CD8-positive, alpha-beta memory T cell (primary cell): ENCODE data around the gene RUVBL2. TPM values are rescaled to one million over a fixed set of nuclear protein-coding genes. Genes with fewer than 3 reads are reported as not detected.

Experiments
- CTCF ChIA-PET: fragments of 350-600 bp; sonication (Branson Sonifier 250); formaldehyde crosslinking; loops from one replicate; lab custom pipeline; 2021; ENCODE audit warnings: antibody characterized with exemption; lab: Charles Lee
- POLR2A ChIA-PET: fragments of 350-600 bp; sonication (Branson Sonifier 250); formaldehyde crosslinking; loops from one replicate; lab custom pipeline; 2021; ENCODE audit warnings: antibody characterized with exemption; lab: Charles Lee
- DNase-seq, 5 donors: peaks; one replicate each; pipeline versions ENCODE4 v3.0.0 to v3.0.0-alpha.2; 2020 to 2022; ENCODE audit warnings: mixed read lengths in 1 of 5
- H3K27ac ChIP-seq: one replicate; pipeline ENCODE4 v1.7.0; 2013; ENCODE audit warnings: low read depth, mild to moderate bottlenecking, low read length, moderate library complexity
- H3K27me3 ChIP-seq: 2 replicates; pipeline ENCODE4 v1.7.0; 2013; ENCODE audit warnings: low read length, mild to moderate bottlenecking; ENCODE audit not compliant: insufficient read depth, poor library complexity, severe bottlenecking
- H3K36me3 ChIP-seq: 2 replicates; pipeline ENCODE4 v1.7.0; 2013; ENCODE audit warnings: mild to moderate bottlenecking, low read length, moderate library complexity; ENCODE audit not compliant: insufficient read depth
- H3K4me1 ChIP-seq: 2 replicates; pipeline ENCODE4 v1.7.0; 2013; ENCODE audit warnings: mild to moderate bottlenecking, low read length, moderate library complexity; ENCODE audit not compliant: insufficient read depth
- H3K4me3 ChIP-seq: 2 replicates; pipeline ENCODE4 v1.7.0; 2013; ENCODE audit warnings: mild to moderate bottlenecking, low read length
- H3K9me3 ChIP-seq: 2 replicates; pipeline ENCODE4 v1.7.0; 2013; ENCODE audit warnings: mild to moderate bottlenecking, low read length
- H3K27ac Mint-ChIP-seq, 8 donors: one replicate each; pipeline ENCODE4 v1.8.0; 2020 to 2021; ENCODE audit warnings: mixed read lengths in 8 of 8, mild to moderate bottlenecking in 6 of 8, inconsistent platforms in 3 of 8, moderate library complexity in 3 of 8
- H3K27me3 Mint-ChIP-seq, 2 donors: one replicate each; pipeline ENCODE4 v1.8.0; 2020 to 2021; ENCODE audit warnings: mixed read lengths in 2 of 2, mild to moderate bottlenecking in 1 of 2, moderate library complexity in 1 of 2
- H3K36me3 Mint-ChIP-seq, 3 donors: one replicate each; pipeline ENCODE4 v1.8.0; 2020 to 2021; ENCODE audit warnings: mixed read lengths in 3 of 3, inconsistent platforms in 1 of 3, mild to moderate bottlenecking in 1 of 3
- H3K4me1 Mint-ChIP-seq, 3 donors: one replicate each; pipeline ENCODE4 v1.8.0; 2020 to 2021; ENCODE audit warnings: mixed read lengths in 3 of 3, inconsistent platforms in 1 of 3, mild to moderate bottlenecking in 1 of 3
- H3K4me3 Mint-ChIP-seq, 7 donors: one replicate each; pipeline ENCODE4 v1.8.0; 2020 to 2021; ENCODE audit warnings: mixed read lengths in 7 of 7, mild to moderate bottlenecking in 6 of 7, moderate library complexity in 4 of 7, inconsistent platforms in 2 of 7
- H3K9me3 Mint-ChIP-seq, 5 donors: one replicate each; pipeline ENCODE4 v1.8.0; 2020 to 2022; ENCODE audit warnings: mixed read lengths in 5 of 5, mild to moderate bottlenecking in 3 of 5, moderate library complexity in 2 of 5, inconsistent platforms in 1 of 5
- polyA plus RNA-seq: library from polyadenylated mRNA; unstranded; fragments of 300-500 nt; fragmentation: Illumina TruSeq; gene quantifications from one replicate; pipeline ENCODE4 v1.2.3, GENCODE V29; 2021
- total RNA-seq, 2 experiments: library from RNA; stranded (reverse); gene quantifications; one replicate each; pipeline ENCODE4 v1.2.3, GENCODE V29; 2021

RUVBL2 gene
- total and polyA plus RNA-seq, 3 experiments from 2014 or later: 67.9 to 159 (median 147) TPM

GRCh38 chr19:48991873-48992580 is 1.7 kb upstream of the RUVBL2 start:
- H3K9me3 ChIP-seq: no peaks in the 10 kb centered on the region
- DNase-seq: no peak
- H3K27ac Mint-ChIP-seq: peak overlapping the region; percentile 34 to 98 (median 92)
- H3K36me3 Mint-ChIP-seq: peaks cover 4 to 33% (median 11%) of the 10 kb centered on the region in 3 donors
- CTCF ChIA-PET: interaction anchor here (0.8 to 3.2 kb wide), 9 partner anchors 9 to 196 kb away, joined by 3 to 25 read pairs (median 14); partner anchors contain the start of genes FTL and LHB
- H3K27ac ChIP-seq: peak overlapping the region; percentile 81
- H3K4me3 ChIP-seq: peak overlapping the region; percentile 75
- no peaks in the 10 kb centered on the region for H3K36me3 ChIP-seq
- H3K4me1 ChIP-seq: peaks cover 27% of the 10 kb centered on the region
- peaks cover 0 to 2% of the 10 kb centered on the region in 2 donors for H3K27me3 Mint-ChIP-seq
- POLR2A ChIA-PET: interaction anchor here (0.5 to 1.8 kb wide), 5 partner anchors 26 to 672 kb away, joined by 3 to 7 read pairs (median 5); partner anchors contain the start of genes RPL18 and SPHK2
- H3K27me3 ChIP-seq: no peaks in the 10 kb centered on the region
- H3K4me1 Mint-ChIP-seq: peaks cover 31 to 46% (median 42%) of the 10 kb centered on the region in 3 donors
- H3K4me3 Mint-ChIP-seq: peak overlapping the region; percentile 88 to 97 (median 96)
- H3K9me3 Mint-ChIP-seq: no peaks in the 10 kb centered on the region

- peaks cover 27% of the 10 kb centered on the region for H3K4me1 ChIP-seq
- ChIA-PET CTCF (interaction anchor here (0.8 to 3.2 kb wide), 33 partner anchors 10 to 478 kb away, joined by 3 to 25 read pairs (median 5); partner anchors contain the start of genes FTL, LHB, LIN7B and NUCB1), POLR2A (interaction anchor here (0.5 to 1.8 kb wide), 16 partner anchors 8 to 884 kb away, joined by 3 to 18 read pairs (median 5); partner anchors contain the start of genes AKT1S1, FTL, NUCB1 and PPP1R15A)
- no peaks in the 10 kb centered on the region for H3K36me3 ChIP-seq
- H3K27ac ChIP-seq: peak overlapping the region; percentile 81
- no peak for DNase-seq
- Mint-ChIP-seq H3K9me3 (no peaks in the 10 kb centered on the region), H3K4me3 (peak overlapping the region; percentile 88 to 97 (median 96)), H3K27ac (peak overlapping the region; percentile 80 to 98 (median 94)), H3K4me1 (peaks cover 31 to 48% (median 44%) of the 10 kb centered on the region in 3 donors), H3K36me3 (peaks cover 4 to 33% (median 11%) of the 10 kb centered on the region in 3 donors), H3K27me3 (peaks cover 0 to 2% of the 10 kb centered on the region in 2 donors)
- H3K4me3 ChIP-seq: peak overlapping the region; percentile 75
- no peaks in the 10 kb centered on the region for H3K9me3 ChIP-seq
- H3K27me3 ChIP-seq: no peaks in the 10 kb centered on the region
These were observed 1.0 kb upstream of the RUVBL2 start for GRCh38 chr19:48992581-48993174.

GRCh38 chr19:48994035-48994386 is 324 bp downstream of the RUVBL2 start:
- H3K27me3 ChIP-seq: no peaks in the 10 kb centered on the region
- DNase-seq: no peak
- H3K9me3 ChIP-seq: no peaks in the 10 kb centered on the region
- peak overlapping the region; percentile 88 to 100 (median 98) for H3K27ac Mint-ChIP-seq
- POLR2A ChIA-PET: interaction anchor here (0.6 to 1.8 kb wide), 16 partner anchors 17 to 883 kb away, joined by 3 to 18 read pairs (median 5); partner anchors contain the start of genes AKT1S1, DHDH, FTL and NUCB1
- H3K4me1 Mint-ChIP-seq: peaks cover 28 to 54% (median 41%) of the 10 kb centered on the region in 3 donors
- H3K36me3 ChIP-seq: no peaks in the 10 kb centered on the region
- no peaks in the 10 kb centered on the region for H3K9me3 Mint-ChIP-seq
- H3K36me3 Mint-ChIP-seq: peaks cover 0 to 23% (median 4%) of the 10 kb centered on the region in 3 donors
- peak overlapping the region; percentile 87 for H3K4me3 ChIP-seq
- H3K4me1 ChIP-seq: peaks cover 27% of the 10 kb centered on the region
- CTCF ChIA-PET: interaction anchor here (0.7 to 3.2 kb wide), 25 partner anchors 9 to 476 kb away, joined by 3 to 25 read pairs (median 6); partner anchors contain the start of genes CA11, FTL, LHB and LIN7B
- peak overlapping the region; percentile 85 for H3K27ac ChIP-seq
- peak overlapping the region; percentile 88 to 97 (median 96) for H3K4me3 Mint-ChIP-seq
- peaks cover 0 to 2% of the 10 kb centered on the region in 2 donors for H3K27me3 Mint-ChIP-seq

- Mint-ChIP-seq H3K9me3 (no peaks in the 10 kb centered on the region), H3K4me1 (peaks cover 18 to 34% (median 24%) of the 10 kb centered on the region in 3 donors), H3K27me3 (peaks cover 0 to 2% of the 10 kb centered on the region in 2 donors), H3K36me3 (peaks cover 0 to 20% (median 0%) of the 10 kb centered on the region in 3 donors), H3K27ac (peak overlapping the region in 1 of 8 donors; percentile 75), H3K4me3 (no peak overlapping the region)
- H3K4me3 ChIP-seq: no peak overlapping the region
- peak in 2 of 5 donors; percentile 29 to 60 for DNase-seq
- ChIA-PET POLR2A (interaction anchor here (0.6 kb wide), 1 partner anchor 85 kb away, joined by 5 read pairs; no protein-coding TSS in a partner anchor), CTCF (interaction anchor here (1.4 to 3.1 kb wide), 5 partner anchors 21 to 148 kb away, joined by 3 to 11 read pairs (median 9); partner anchors contain the start of gene LIN7B)
- no peaks in the 10 kb centered on the region for H3K36me3 ChIP-seq
- no peaks in the 10 kb centered on the region for H3K9me3 ChIP-seq
- peaks cover 14% of the 10 kb centered on the region for H3K4me1 ChIP-seq
- H3K27me3 ChIP-seq: no peaks in the 10 kb centered on the region
- no peak overlapping the region for H3K27ac ChIP-seq
These were observed 4.3 kb downstream of the RUVBL2 start for GRCh38 chr19:48997972-48998371.

- H3K27ac ChIP-seq: no peak overlapping the region
- peak; percentile 44 to 72 (median 45) for DNase-seq
- peak overlapping the region in 1 of 7 donors; percentile 3 for H3K4me3 Mint-ChIP-seq
- H3K27me3 Mint-ChIP-seq: no peaks in the 10 kb centered on the region
- no peaks in the 10 kb centered on the region for H3K27me3 ChIP-seq
- ChIA-PET CTCF (interaction anchor here (0.8 to 3.1 kb wide), 9 partner anchors 10 to 199 kb away, joined by 3 to 10 read pairs (median 5); no protein-coding TSS in a partner anchor), POLR2A (no interaction called here)
- H3K4me1 ChIP-seq: peaks cover 5% of the 10 kb centered on the region
- no peaks in the 10 kb centered on the region for H3K9me3 Mint-ChIP-seq
- H3K4me1 Mint-ChIP-seq: peaks cover 10 to 24% (median 14%) of the 10 kb centered on the region in 3 donors
- H3K27ac Mint-ChIP-seq: peak overlapping the region in 2 of 8 donors; percentile 54 to 77
- H3K36me3 ChIP-seq: peaks cover 7% of the 10 kb centered on the region
- no peaks in the 10 kb centered on the region for H3K9me3 ChIP-seq
- no peak overlapping the region for H3K4me3 ChIP-seq
- H3K36me3 Mint-ChIP-seq: peaks cover 0 to 31% (median 0%) of the 10 kb centered on the region in 3 donors
These were observed 6.0 kb downstream of the RUVBL2 start for GRCh38 chr19:48999481-49000325.

GRCh38 chr19:49004133-49004532 is 10.4 kb downstream of the RUVBL2 start:
- no peaks in the 10 kb centered on the region for H3K27me3 ChIP-seq
- Mint-ChIP-seq H3K9me3 (no peaks in the 10 kb centered on the region), H3K27me3 (no peaks in the 10 kb centered on the region)

More at GRCh38 chr19:49004133-49004532, 10.4 kb downstream of the RUVBL2 start:
- peaks cover 0 to 57% (median 0%) of the 10 kb centered on the region in 3 donors for H3K36me3 Mint-ChIP-seq
- CTCF ChIA-PET: interaction anchor here (1.2 kb wide), 1 partner anchor 10 kb away, joined by 10 read pairs; the partner anchor contains the start of genes GYS1 and RUVBL2
- H3K27ac Mint-ChIP-seq: no peak overlapping the region
- DNase-seq: no peak
- peaks cover 3 to 6% (median 4%) of the 10 kb centered on the region in 3 donors for H3K4me1 Mint-ChIP-seq
- POLR2A ChIA-PET: interaction anchor here (0.8 kb wide), 1 partner anchor 83 kb away, joined by 3 read pairs; no protein-coding TSS in a partner anchor
- peaks cover 7% of the 10 kb centered on the region for H3K36me3 ChIP-seq
- H3K4me3 Mint-ChIP-seq: no peak overlapping the region
- no peak overlapping the region for H3K4me3 ChIP-seq
- no peaks in the 10 kb centered on the region for H3K9me3 ChIP-seq
- no peaks in the 10 kb centered on the region for H3K4me1 ChIP-seq
- H3K27ac ChIP-seq: no peak overlapping the region
